AG04450 (cell line): ENCODE measurements around the gene C10orf143. TPM values are rescaled to one million over a fixed set of nuclear protein-coding genes. Genes with fewer than 3 reads are reported as not detected.

Experiments
- CTCF ChIA-PET: fragments of 300-600, 350-600 bp; formaldehyde crosslinking; extraction: SDS; loops from one replicate; lab custom pipeline; 2022; ENCODE audit warnings: antibody characterized with exemption, inconsistent platforms; lab: Charles Lee
- POLR2A ChIA-PET: fragments of 350-600 bp; formaldehyde crosslinking; extraction: SDS; loops from one replicate; lab custom pipeline; 2021; ENCODE audit warnings: antibody characterized with exemption, inconsistent platforms; lab: Yijun Ruan, JAX
- DNase-seq: peaks from one replicate; pipeline ENCODE4 v3.0.0-alpha.2; 2011; ENCODE audit warnings: low read depth, low spot score
- H3K27ac ChIP-seq: one replicate; pipeline ENCODE4 v1.5.1; 2012; ENCODE audit warnings: low read depth, low read length, control low read depth
- H3K27me3 ChIP-seq: one replicate; pipeline ENCODE4 v1.6.0; 2012; ENCODE audit warnings: low read length; ENCODE audit not compliant: control insufficient read depth, insufficient read depth
- H3K4me3 ChIP-seq: 2 replicates; pipeline ENCODE4 v1.5.1; 2011; ENCODE audit warnings: mild to moderate bottlenecking, low read depth, low read length, control low read depth
- H3K9me3 ChIP-seq: 2 replicates; pipeline ENCODE4 v1.5.1; 2012; ENCODE audit warnings: low read length; ENCODE audit not compliant: control insufficient read depth, insufficient read depth
- polyA plus RNA-seq: library from polyadenylated mRNA; depleted of rRNA; stranded (reverse); fragments of >200 nt; gene quantifications from 2 replicates; pipeline ENCODE4 v1.2.3, GENCODE V29; 2011
- TF ChIP-seq, protein P1 (sequence below): IDR thresholded peaks from 2 replicates; pipeline ENCODE4 v1.5.1; 2011; ENCODE audit warnings: low read depth, low read length, control low read depth, inconsistent platforms

C10orf143 gene
- polyA plus RNA-seq, 1 experiment = 1.9 TPM

DNA sequence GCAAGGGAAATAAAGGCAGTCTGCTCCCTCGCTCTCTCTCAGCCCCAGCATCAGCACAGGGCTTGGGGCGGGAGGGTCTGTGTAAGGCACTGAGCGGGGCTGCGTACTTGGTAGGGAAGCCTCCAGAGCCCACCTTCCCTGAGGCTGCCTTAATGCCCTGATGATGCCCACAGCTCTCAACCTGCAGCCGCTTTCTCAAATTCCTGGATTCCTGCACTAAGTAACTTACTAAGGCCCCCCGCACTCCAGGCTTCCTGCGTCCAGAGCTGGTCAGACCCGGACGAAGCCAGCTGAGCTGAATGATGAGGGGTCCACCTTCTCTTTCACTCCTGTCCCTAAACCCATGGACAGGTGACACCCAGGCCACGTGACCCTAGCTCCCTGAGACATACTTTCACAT lies 63.3 kb downstream of the C10orf143 start:
- ChIA-PET CTCF (no interaction called here), POLR2A (no interaction called here)
- Histone ChIP-seq H3K9me3 (peaks cover 24% of the 10 kb centered on the region), H3K27ac (no peak overlapping the region), H3K4me3 (no peak overlapping the region), H3K27me3 (no peaks in the 10 kb centered on the region)
- DNase-seq = no peak
- TF ChIP-seq, protein P1, sequence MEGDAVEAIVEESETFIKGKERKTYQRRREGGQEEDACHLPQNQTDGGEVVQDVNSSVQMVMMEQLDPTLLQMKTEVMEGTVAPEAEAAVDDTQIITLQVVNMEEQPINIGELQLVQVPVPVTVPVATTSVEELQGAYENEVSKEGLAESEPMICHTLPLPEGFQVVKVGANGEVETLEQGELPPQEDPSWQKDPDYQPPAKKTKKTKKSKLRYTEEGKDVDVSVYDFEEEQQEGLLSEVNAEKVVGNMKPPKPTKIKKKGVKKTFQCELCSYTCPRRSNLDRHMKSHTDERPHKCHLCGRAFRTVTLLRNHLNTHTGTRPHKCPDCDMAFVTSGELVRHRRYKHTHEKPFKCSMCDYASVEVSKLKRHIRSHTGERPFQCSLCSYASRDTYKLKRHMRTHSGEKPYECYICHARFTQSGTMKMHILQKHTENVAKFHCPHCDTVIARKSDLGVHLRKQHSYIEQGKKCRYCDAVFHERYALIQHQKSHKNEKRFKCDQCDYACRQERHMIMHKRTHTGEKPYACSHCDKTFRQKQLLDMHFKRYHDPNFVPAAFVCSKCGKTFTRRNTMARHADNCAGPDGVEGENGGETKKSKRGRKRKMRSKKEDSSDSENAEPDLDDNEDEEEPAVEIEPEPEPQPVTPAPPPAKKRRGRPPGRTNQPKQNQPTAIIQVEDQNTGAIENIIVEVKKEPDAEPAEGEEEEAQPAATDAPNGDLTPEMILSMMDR = no peak

DNA sequence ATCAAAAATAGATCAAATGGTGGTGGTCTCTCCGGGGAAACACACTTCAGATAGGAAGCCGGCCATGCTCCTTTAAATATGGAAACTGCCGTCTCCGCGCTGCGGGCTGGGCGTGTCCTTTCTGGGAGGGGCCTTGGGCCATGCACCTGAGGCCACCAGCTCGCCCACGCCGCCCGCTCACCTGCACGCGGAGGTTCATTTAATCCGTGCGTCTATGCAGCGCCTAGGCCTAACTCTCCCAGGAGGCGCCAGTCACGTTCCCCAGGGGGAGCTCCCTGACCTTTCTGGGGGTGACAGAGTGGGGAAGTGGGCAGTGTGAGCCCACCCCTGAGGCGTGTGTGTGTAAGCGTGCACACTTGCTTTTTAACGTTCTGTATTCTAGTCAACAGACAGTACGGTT lies 64.0 kb downstream of the C10orf143 start:
- ChIA-PET CTCF (no interaction called here), POLR2A (no interaction called here)
- Histone ChIP-seq H3K4me3 (no peak overlapping the region), H3K27me3 (no peaks in the 10 kb centered on the region), H3K27ac (no peak overlapping the region), H3K9me3 (peaks cover 21% of the 10 kb centered on the region)
- TF ChIP-seq, protein P1 = no peak
- no peak for DNase-seq

DNA sequence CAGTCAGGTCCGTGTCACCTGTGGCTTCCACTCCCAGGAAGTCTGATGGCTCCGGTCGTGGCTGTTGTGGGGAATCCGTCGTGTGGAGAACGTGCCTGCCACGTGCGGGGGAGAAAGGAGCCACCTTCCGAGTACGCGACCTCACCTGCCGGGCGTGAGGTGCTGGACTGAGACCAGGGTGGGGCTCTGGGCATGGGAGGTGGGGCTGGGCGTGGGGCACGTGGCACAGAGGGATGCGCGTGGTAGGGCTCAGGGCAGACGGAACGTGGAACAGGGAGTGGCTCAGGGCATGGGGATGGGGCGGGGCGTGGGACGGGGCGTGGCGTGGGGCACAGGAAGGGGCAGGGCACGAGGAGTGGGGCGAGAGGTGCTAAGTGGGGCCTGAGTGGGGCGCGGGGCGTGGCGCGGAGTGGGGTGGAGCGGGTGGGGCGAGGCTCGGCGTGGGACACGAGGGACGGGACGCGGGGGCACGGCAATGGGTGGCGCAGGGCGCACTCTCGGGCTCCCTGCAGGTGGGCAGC lies 64.8 kb downstream of the C10orf143 start:
- ChIA-PET CTCF (no interaction called here), POLR2A (no interaction called here)
- Histone ChIP-seq H3K9me3 (peaks cover 21% of the 10 kb centered on the region), H3K27ac (no peak overlapping the region), H3K4me3 (no peak overlapping the region), H3K27me3 (no peaks in the 10 kb centered on the region)
- TF ChIP-seq, protein P1 = no peak
- no peak for DNase-seq

DNA sequence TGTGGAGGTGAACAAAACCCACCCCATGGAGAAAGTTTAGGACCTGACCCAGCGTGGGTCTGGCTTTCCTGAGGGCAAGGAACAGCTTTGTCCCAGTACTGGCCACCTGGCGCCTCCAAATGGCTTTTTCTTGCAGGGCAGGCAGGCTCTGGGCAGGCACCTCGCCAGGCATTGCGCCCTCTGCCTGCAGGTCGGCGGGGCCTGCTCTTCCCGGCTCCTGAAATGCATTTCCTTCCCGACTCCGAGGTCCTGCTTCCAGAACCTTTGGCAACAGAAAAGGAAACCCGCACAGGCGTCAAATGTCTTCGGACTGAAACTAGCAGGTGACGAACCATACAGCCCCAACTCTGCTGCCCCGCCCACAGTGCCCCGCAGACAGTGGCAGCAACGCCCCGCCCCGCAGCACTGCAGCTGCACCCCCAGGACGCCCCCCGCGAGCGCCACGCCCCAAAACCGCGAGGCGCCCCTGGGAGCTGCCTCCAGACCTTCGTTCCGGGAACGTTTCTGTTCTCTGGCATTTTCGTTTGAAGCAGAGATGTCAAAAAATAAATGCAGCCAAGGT lies 65.5 kb downstream of the C10orf143 start:
- no peak for DNase-seq
- CTCF ChIA-PET = no interaction called here

More for the DNA sequence above, 65.5 kb downstream of the C10orf143 start:
- H3K27ac ChIP-seq = no peak overlapping the region
- POLR2A ChIA-PET = no interaction called here
- TF ChIP-seq, protein P1 = no peak
- H3K4me3 ChIP-seq = no peak overlapping the region
- peaks cover 21% of the 10 kb centered on the region for H3K9me3 ChIP-seq
- no peaks in the 10 kb centered on the region for H3K27me3 ChIP-seq
